HEK293T (cell line): ENCODE measurements around the gene MARK2.

Experiments
- ARNT ChIP-seq: fragments of 450-650 bp; IDR thresholded peaks from 2 replicates; pipeline ENCODE4 v1.6.1; 2017; ENCODE audit warnings: mild to moderate bottlenecking
- BHLHE40 ChIP-seq: fragments of 450-650 bp; IDR thresholded peaks from 2 replicates; pipeline ENCODE4 v1.6.1; 2016; ENCODE audit warnings: mild to moderate bottlenecking, moderate library complexity, borderline replicate concordance
- ELF4 ChIP-seq: fragments of 450-650 bp; IDR thresholded peaks from 2 replicates; pipeline ENCODE4 v1.6.1; 2017; ENCODE audit warnings: antibody characterized with exemption
- FOXA1 ChIP-seq: fragments of 450-650 bp; IDR thresholded peaks from 2 replicates; pipeline ENCODE4 v1.6.1; 2016; ENCODE audit warnings: mild to moderate bottlenecking
- FOXK2 ChIP-seq: fragments of 450-650 bp; IDR thresholded peaks from 2 replicates; pipeline ENCODE4 v1.6.1; 2016; ENCODE audit warnings: mild to moderate bottlenecking
- FOXM1 ChIP-seq: fragments of 450-650 bp; IDR thresholded peaks from 2 replicates; pipeline ENCODE4 v1.6.1; 2017; ENCODE audit warnings: mild to moderate bottlenecking, borderline replicate concordance
- HDGF ChIP-seq: fragments of 450-650 bp; IDR thresholded peaks from 2 replicates; pipeline ENCODE4 v1.6.1; 2017; ENCODE audit warnings: antibody characterized with exemption, borderline replicate concordance
- L3MBTL2 ChIP-seq: fragments of 450-650 bp; conservative IDR thresholded peaks from 2 replicates; pipeline ENCODE4 v1.6.1; 2016; ENCODE audit warnings: mild to moderate bottlenecking
- LEF1 ChIP-seq: fragments of 450-650 bp; IDR thresholded peaks from 2 replicates; pipeline ENCODE4 v1.6.1; 2017; ENCODE audit warnings: mild to moderate bottlenecking, borderline replicate concordance
- NFRKB ChIP-seq: fragments of 450-650 bp; IDR thresholded peaks from 2 replicates; pipeline ENCODE4 v1.6.1; 2016; ENCODE audit warnings: mild to moderate bottlenecking, moderate library complexity
- SP1 ChIP-seq: fragments of 450-650 bp; IDR thresholded peaks from 2 replicates; pipeline ENCODE4 v1.6.1; 2017
- ZNF384 ChIP-seq: fragments of 450-650 bp; IDR thresholded peaks from 2 replicates; pipeline ENCODE4 v1.6.1; 2016

- TF ChIP-seq FOXK2 (no peak), ELF4 (no peak), FOXM1 (no peak), ARNT (no peak), BHLHE40 (no peak), ZNF384 (no peak), LEF1 (no peak), SP1 (no peak), L3MBTL2 (no peak), HDGF (no peak), FOXA1 (no peak), NFRKB (no peak)
Measured at GRCh38 chr11:63931045-63931444, 92.1 kb downstream of the MARK2 start.
